Type B pancreatic cell (in vitro differentiated cells): ENCODE data around the gene DARS1. TPM values are rescaled to one million over a fixed set of nuclear protein-coding genes. Genes with fewer than 3 reads are reported as not detected.

ENCODE experiments used
- DNase-seq: peaks from one replicate; pipeline ENCODE4 v3.0.0; 2021; ENCODE audit warnings: mixed read lengths; ENCODE audit not compliant: unreplicated experiment; ENCODE audit errors: extremely low spot score
- H3K27ac Mint-ChIP-seq: 2 replicates; pipeline ENCODE4 v1.8.0; 2021; ENCODE audit warnings: mild to moderate bottlenecking, mixed read lengths
- H3K27me3 Mint-ChIP-seq: 2 replicates; pipeline ENCODE4 v1.8.0; 2021; ENCODE audit warnings: mixed read lengths
- H3K36me3 Mint-ChIP-seq: 2 replicates; pipeline ENCODE4 v1.8.0; 2021; ENCODE audit warnings: mixed read lengths
- H3K4me1 Mint-ChIP-seq: one replicate; pipeline ENCODE4 v1.8.0; 2021; ENCODE audit warnings: mixed read lengths; ENCODE audit not compliant: unreplicated experiment
- H3K4me3 Mint-ChIP-seq: 2 replicates; pipeline ENCODE4 v1.8.0; 2021; ENCODE audit warnings: mild to moderate bottlenecking, mixed read lengths
- H3K9me3 Mint-ChIP-seq: 2 replicates; pipeline ENCODE4 v1.8.0; 2021; ENCODE audit warnings: mixed read lengths
- CTCF ChIP-seq: fragments of 200-600 bp; sonication (generic); conservative IDR thresholded peaks from 2 replicates; pipeline ENCODE4 v1.5.0; 2021; ENCODE audit warnings: antibody characterized with exemption, mild to moderate bottlenecking
- total RNA-seq: library from RNA; stranded (reverse); gene quantifications from 2 replicates; pipeline ENCODE4 v1.2.1, GENCODE V29; 2021; ENCODE audit warnings: low replicate concordance

DARS1 gene
- total RNA-seq, 1 donor from 2014 or later, result 58.4 TPM

GRCh38 chr2:135994281-135994680, 8.9 kb upstream of the DARS1 start:
- no peaks in the 10 kb centered on the region for H3K9me3 Mint-ChIP-seq
- no peak overlapping the region for H3K4me3 Mint-ChIP-seq
- H3K36me3 Mint-ChIP-seq, result no peaks in the 10 kb centered on the region
- H3K27me3 Mint-ChIP-seq, result no peaks in the 10 kb centered on the region
- DNase-seq, result no peak
- no peak for TF ChIP-seq CTCF
- no peak overlapping the region for H3K27ac Mint-ChIP-seq
- peaks cover 5% of the 10 kb centered on the region for H3K4me1 Mint-ChIP-seq

GRCh38 chr2:135993421-135993820, 8.0 kb upstream of the DARS1 start:
- Mint-ChIP-seq H3K27me3 (no peaks in the 10 kb centered on the region), H3K4me1 (peaks cover 5% of the 10 kb centered on the region), H3K4me3 (no peak overlapping the region), H3K27ac (no peak overlapping the region), H3K9me3 (no peaks in the 10 kb centered on the region), H3K36me3 (no peaks in the 10 kb centered on the region)
- no peak for TF ChIP-seq CTCF
- DNase-seq, result no peak

DNA sequence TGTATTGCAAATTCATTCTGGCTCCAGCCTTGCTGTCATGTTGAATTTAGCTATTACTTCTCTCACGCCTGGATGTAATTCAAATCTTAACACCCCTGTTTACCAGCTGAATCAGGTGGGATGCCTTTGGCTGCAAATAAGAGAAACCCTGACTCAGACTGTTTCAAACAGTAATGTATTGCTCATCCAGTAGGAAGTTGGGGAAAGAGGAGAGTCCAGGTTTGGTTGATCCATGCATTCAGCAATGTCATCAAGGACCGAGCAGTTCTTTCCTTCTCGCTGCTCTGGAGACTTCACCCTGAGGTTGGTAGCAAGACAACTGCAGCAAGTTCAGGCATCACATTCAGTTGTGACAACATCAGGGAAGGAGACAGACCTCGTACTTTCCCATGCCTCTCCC, 6.4 kb upstream of the DARS1 start:
- Mint-ChIP-seq H3K36me3 (no peaks in the 10 kb centered on the region), H3K4me1 (no peaks in the 10 kb centered on the region), H3K9me3 (no peaks in the 10 kb centered on the region), H3K27me3 (no peaks in the 10 kb centered on the region), H3K27ac (no peak overlapping the region), H3K4me3 (no peak overlapping the region)
- no peak for DNase-seq
- no peak for TF ChIP-seq CTCF

GRCh38 chr2:135987441-135987840, 2.0 kb upstream of the DARS1 start:
- H3K4me1 Mint-ChIP-seq, result peaks cover 9% of the 10 kb centered on the region
- no peak overlapping the region for H3K27ac Mint-ChIP-seq
- DNase-seq, result no peak
- H3K36me3 Mint-ChIP-seq, result peaks cover 3% of the 10 kb centered on the region
- no peaks in the 10 kb centered on the region for H3K9me3 Mint-ChIP-seq
- H3K27me3 Mint-ChIP-seq, result no peaks in the 10 kb centered on the region
- TF ChIP-seq CTCF, result no peak
- no peak overlapping the region for H3K4me3 Mint-ChIP-seq

GRCh38 chr2:135986507-135986906, 1.1 kb upstream of the DARS1 start:
- DNase-seq, result no peak
- peaks cover 9% of the 10 kb centered on the region for H3K4me1 Mint-ChIP-seq
- peak overlapping the region; percentile 35 for H3K27ac Mint-ChIP-seq
- peak overlapping the region; percentile 97 for H3K4me3 Mint-ChIP-seq
- TF ChIP-seq CTCF, result no peak
- peaks cover 3% of the 10 kb centered on the region for H3K36me3 Mint-ChIP-seq
- no peaks in the 10 kb centered on the region for H3K9me3 Mint-ChIP-seq
- no peaks in the 10 kb centered on the region for H3K27me3 Mint-ChIP-seq

DNA sequence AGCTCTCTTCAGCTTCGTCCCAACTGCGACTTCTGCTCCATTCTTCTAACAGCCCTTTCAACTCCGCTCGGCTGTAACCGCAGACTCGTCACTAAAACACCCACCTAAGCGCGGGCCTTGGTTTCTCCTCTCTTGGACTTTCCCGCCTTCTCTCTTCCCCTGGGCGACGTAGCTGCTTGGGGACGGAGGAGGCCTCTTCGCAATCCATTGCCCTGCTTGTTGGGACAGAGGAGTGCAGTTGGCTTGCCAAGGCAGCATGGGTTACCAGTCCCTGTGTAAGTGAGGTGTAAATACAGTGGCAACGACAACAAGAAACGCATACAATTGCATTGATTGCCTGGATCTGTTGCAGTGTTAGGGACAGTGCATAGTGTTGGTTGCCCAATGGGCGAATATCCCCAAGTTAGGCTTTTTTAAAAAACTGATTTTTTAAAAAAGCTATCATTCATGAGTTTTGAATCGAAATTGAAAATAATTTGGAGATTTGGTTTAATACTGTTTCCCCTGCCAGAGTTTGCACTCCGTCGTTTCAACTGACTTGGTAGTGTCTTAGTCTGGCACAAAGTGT, 484 bp upstream of the DARS1 start:
- Mint-ChIP-seq H3K36me3 (peaks cover 3% of the 10 kb centered on the region), H3K4me3 (peak overlapping the region; percentile 97), H3K27ac (peak overlapping the region; percentile 97), H3K9me3 (no peaks in the 10 kb centered on the region), H3K4me1 (peaks cover 9% of the 10 kb centered on the region), H3K27me3 (no peaks in the 10 kb centered on the region)
- no peak for DNase-seq
- no peak for TF ChIP-seq CTCF
